Keratinocyte (primary cell): ENCODE measurements around the gene TCN2.

ENCODE experiments used
- EZH2 ChIP-seq: IDR thresholded peaks from one replicate; pipeline ENCODE4 v1.6.1; 2012; ENCODE audit warnings: inconsistent platforms, mild to moderate bottlenecking, low read length, moderate library complexity
- TF ChIP-seq, protein P1 (sequence below), 3 experiments: IDR thresholded peaks in 1 of 3; conservative IDR thresholded peaks in 1 of 3; optimal IDR thresholded peaks in 1 of 3; 2 replicates in 2 of 3; 3 replicates in 1 of 3; pipeline versions ENCODE3 to v1.5.1; 2011; ENCODE audit warnings: low read length in 3 of 3, mild to moderate bottlenecking in 3 of 3, moderate library complexity in 2 of 3, control low read depth in 1 of 3, inconsistent platforms in 1 of 3; ENCODE audit not compliant: insufficient read depth in 2 of 3; ENCODE audit errors: extremely low read depth in 1 of 3

DNA sequence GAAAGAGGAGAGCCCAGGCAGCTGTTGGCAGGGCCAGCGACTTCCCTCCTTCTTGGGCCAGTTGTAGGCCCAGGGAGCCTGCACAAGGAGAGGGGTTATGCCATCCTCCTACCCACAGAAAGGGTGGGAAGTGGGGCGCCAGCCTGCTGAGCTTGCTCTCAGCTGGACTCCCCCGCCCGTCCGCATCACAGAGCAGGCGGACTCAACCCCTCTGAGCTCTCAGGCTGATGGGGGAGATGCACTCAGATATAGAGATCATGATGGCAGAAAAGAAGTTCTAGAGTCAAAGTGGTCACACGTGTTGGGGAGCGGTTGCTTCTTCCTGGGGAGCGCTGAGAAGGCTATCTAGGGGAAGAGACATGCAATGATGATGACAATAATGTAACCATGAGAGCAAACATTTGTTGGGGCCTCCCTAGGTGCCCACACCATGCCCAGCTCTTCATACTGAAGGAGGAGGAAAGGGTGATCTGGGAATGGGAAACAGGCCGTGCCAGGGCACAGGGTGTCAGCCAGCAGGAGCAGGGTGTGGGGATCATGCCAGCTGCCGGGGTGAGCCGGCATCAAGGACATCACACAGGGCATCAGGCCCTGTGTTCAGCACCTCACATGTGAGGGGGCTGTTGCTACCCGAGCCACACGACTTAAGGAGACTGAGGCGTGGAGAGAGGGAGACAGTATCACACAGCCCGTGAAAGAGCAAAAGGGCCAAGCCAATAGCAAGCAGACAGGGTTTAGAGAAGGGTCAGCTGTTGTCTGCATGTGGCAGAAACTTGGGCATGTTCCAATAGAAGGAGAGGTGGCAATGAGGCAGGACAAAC is 36.3 kb downstream of the TCN2 start:
- TF ChIP-seq, protein P1, sequence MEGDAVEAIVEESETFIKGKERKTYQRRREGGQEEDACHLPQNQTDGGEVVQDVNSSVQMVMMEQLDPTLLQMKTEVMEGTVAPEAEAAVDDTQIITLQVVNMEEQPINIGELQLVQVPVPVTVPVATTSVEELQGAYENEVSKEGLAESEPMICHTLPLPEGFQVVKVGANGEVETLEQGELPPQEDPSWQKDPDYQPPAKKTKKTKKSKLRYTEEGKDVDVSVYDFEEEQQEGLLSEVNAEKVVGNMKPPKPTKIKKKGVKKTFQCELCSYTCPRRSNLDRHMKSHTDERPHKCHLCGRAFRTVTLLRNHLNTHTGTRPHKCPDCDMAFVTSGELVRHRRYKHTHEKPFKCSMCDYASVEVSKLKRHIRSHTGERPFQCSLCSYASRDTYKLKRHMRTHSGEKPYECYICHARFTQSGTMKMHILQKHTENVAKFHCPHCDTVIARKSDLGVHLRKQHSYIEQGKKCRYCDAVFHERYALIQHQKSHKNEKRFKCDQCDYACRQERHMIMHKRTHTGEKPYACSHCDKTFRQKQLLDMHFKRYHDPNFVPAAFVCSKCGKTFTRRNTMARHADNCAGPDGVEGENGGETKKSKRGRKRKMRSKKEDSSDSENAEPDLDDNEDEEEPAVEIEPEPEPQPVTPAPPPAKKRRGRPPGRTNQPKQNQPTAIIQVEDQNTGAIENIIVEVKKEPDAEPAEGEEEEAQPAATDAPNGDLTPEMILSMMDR (optimal IDR thresholded peaks at IDR 0.05 in 1 of 3, IDR thresholded peaks at IDR 0.05 in 1 of 3, conservative IDR thresholded peaks at IDR 0.05 in 1 of 3; ENCODE audit: extremely low read depth in 1 of 3, insufficient read depth in 2 of 3, low read length in 3 of 3) = no peak
- TF ChIP-seq EZH2 = no peak
